ENCODE measurements around the gene KCNK6. TPM values are rescaled to one million over a fixed set of nuclear protein-coding genes. Genes with fewer than 3 reads are reported as not detected.

KCNK6 gene
- total and polyA plus RNA-seq, 5 donors from 2014 or later = 2.6 to 8.7 (median 2.8) TPM

DNA sequence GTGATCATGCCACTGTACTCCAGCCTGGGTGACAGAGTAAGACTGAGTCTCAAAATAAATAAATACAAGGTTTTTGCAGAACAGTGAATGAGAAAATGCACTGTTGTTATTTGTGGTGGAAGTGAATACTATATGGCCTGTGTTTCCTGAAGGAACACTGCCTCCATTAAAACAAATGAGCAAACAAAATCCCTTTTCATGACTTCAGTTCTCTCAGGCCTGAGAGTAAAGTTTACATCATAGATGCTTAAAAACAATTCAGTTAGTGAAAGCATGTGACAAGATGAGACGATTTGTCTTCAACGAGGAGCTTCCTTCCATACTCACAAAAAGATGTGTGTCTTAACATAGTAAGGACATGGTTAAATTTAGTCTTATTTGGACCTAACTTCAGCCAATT lies 40.9 kb upstream of the KCNK6 start:
- no peak for DNase-seq
- no peaks in the 10 kb centered on the region for H3K27me3 ChIP-seq (ENCODE audit: control insufficient read depth, insufficient read depth, low read length)
- no peaks in the 10 kb centered on the region for H3K36me3 ChIP-seq (ENCODE audit: control insufficient read depth, insufficient read depth, low read length)
- no peak overlapping the region for H3K27ac Mint-ChIP-seq
- no peaks in the 10 kb centered on the region for H3K9me3 Mint-ChIP-seq
- H3K9me3 ChIP-seq (ENCODE audit: control insufficient read depth in 2 of 2, low read length in 2 of 2) = no peaks in the 10 kb centered on the region
- no peaks in the 10 kb centered on the region for H3K27me3 Mint-ChIP-seq
- no peak overlapping the region for H3K4me3 ChIP-seq (ENCODE audit: low read depth, low read length)
- no peak overlapping the region for H3K4me3 Mint-ChIP-seq
- no peak for ATAC-seq (ENCODE audit: low read depth in 2 of 2)
- peaks cover 8% of the 10 kb centered on the region for H3K4me1 ChIP-seq (ENCODE audit: control insufficient read depth, insufficient read depth, low read length, poor library complexity, severe bottlenecking)
- no peak overlapping the region for H3K27ac ChIP-seq (ENCODE audit: insufficient read depth, low read length, poor library complexity, severe bottlenecking)
- peaks cover 0 to 12% (median 3%) of the 10 kb centered on the region in 4 donors for H3K4me1 Mint-ChIP-seq
- peaks cover 6% of the 10 kb centered on the region for H3K36me3 Mint-ChIP-seq

DNA sequence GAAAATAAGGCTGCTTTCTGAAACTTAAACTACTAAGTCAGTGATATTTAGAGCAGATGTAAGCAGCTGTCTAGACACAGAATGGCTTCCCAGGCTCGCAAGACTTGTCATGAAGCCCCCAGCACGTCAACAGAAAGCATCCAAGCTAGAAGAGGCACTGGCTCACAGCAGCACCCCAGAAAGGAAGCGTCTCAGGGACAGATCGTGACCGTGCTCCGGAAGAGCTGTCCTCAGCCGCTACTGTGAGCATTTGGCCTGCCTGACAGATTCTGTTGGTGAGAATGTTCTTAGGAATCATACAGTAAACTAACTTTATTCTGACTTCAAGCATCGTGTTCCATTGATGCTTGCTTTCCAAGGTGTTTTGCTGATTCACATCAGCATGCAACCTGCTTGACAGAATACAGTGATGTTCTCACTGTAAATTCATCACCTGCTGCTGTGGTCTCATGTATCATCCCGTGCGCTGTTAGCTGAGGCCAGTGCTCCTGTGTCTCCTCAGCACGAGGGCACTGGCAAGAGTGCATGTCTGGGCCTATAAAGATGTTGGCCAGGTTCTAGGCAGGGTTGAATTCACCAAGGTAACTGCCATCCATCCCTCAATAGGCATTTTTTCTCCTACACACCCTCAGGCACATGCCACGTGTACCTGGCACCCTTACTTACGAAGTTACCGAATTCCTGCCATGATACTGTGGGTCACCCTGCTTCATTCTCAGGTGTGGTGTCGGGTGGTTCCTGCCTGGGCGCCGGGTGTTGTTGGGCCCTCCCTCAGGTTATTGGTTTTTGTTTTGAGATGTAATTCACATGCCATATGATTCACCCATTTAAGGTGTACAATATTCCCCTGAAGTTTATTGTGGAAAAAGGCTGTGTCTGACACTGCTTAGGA lies 39.4 kb upstream of the KCNK6 start:
- peak overlapping the region in 1 of 3 donors; percentile 59 for H3K27ac Mint-ChIP-seq
- H3K27me3 Mint-ChIP-seq = no peaks in the 10 kb centered on the region
- Histone ChIP-seq H3K36me3 (ENCODE audit: control insufficient read depth, insufficient read depth, low read length) (no peaks in the 10 kb centered on the region), H3K9me3 (ENCODE audit: control insufficient read depth in 2 of 2, low read length in 2 of 2) (no peaks in the 10 kb centered on the region), H3K27ac (ENCODE audit: insufficient read depth, low read length, poor library complexity, severe bottlenecking) (no peak overlapping the region), H3K4me1 (ENCODE audit: control insufficient read depth, insufficient read depth, low read length, poor library complexity, severe bottlenecking) (peaks cover 8% of the 10 kb centered on the region), H3K4me3 (ENCODE audit: low read depth, low read length) (no peak overlapping the region), H3K27me3 (ENCODE audit: control insufficient read depth, insufficient read depth, low read length) (no peaks in the 10 kb centered on the region)
- no peak for DNase-seq
- H3K4me3 Mint-ChIP-seq = no peak overlapping the region
- peaks cover 5% of the 10 kb centered on the region for H3K36me3 Mint-ChIP-seq
- ATAC-seq (ENCODE audit: low read depth in 2 of 2) = no peak
- H3K9me3 Mint-ChIP-seq = no peaks in the 10 kb centered on the region
- H3K4me1 Mint-ChIP-seq = peaks cover 0 to 12% (median 3%) of the 10 kb centered on the region in 4 donors

DNA sequence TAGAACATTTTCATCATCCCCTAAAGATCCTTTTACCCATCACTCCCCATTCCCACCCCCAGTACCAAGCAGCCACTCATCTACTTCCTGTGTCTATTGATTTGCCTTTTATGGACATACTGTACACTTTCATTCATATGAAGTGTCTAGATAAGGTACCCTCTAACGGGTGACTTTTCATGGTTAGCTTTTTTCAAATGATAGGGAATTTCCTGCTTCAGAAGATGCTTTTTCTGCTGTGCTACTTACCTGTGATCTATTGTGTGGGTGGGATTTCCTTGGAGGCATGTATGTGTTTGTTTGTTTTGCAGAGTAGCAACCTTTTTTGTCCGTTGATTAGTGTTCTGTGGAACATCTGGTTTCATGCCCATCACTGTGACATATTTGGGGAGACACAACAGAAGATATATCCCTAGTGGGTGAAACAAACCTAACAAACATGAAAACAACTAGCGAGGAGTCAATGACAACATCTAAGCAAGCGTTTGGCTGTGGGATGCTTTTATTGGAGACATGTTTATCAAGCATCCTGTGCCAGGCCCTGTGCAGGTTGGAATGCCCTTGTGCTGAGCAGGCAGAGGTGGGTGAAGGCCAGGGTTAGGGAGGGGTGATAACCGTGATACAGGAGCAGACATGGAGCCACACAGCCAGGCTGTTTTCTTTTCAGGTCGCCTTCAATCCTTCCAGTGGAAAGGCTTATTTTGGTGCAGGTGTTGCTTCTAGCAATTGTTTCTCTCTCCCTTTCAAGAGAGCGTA lies 37.7 kb upstream of the KCNK6 start:
- DNase-seq = no peak
- no peaks in the 10 kb centered on the region for H3K9me3 Mint-ChIP-seq
- ATAC-seq (ENCODE audit: low read depth in 2 of 2) = no peak
- no peaks in the 10 kb centered on the region for H3K36me3 ChIP-seq (ENCODE audit: control insufficient read depth, insufficient read depth, low read length)
- no peaks in the 10 kb centered on the region for H3K27me3 ChIP-seq (ENCODE audit: control insufficient read depth, insufficient read depth, low read length)
- H3K27ac Mint-ChIP-seq = peak overlapping the region; percentile 36 to 42 (median 40)
- H3K4me3 ChIP-seq (ENCODE audit: low read depth, low read length) = no peak overlapping the region
- H3K36me3 Mint-ChIP-seq = peaks cover 11% of the 10 kb centered on the region
- H3K27ac ChIP-seq (ENCODE audit: insufficient read depth, low read length, poor library complexity, severe bottlenecking) = no peak overlapping the region
- no peak overlapping the region for H3K4me3 Mint-ChIP-seq
- H3K4me1 Mint-ChIP-seq = peaks cover 0 to 12% (median 3%) of the 10 kb centered on the region in 4 donors
- H3K27me3 Mint-ChIP-seq = no peaks in the 10 kb centered on the region
- no peaks in the 10 kb centered on the region for H3K9me3 ChIP-seq (ENCODE audit: control insufficient read depth in 2 of 2, low read length in 2 of 2)
- peaks cover 8% of the 10 kb centered on the region for H3K4me1 ChIP-seq (ENCODE audit: control insufficient read depth, insufficient read depth, low read length, poor library complexity, severe bottlenecking)

GRCh38 chr19:38283271-38283670 lies 36.4 kb upstream of the KCNK6 start:
- H3K27ac Mint-ChIP-seq = no peak overlapping the region
- H3K27me3 Mint-ChIP-seq = no peaks in the 10 kb centered on the region
- peaks cover 0 to 12% (median 3%) of the 10 kb centered on the region in 4 donors for H3K4me1 Mint-ChIP-seq
- Histone ChIP-seq H3K27me3 (ENCODE audit: control insufficient read depth, insufficient read depth, low read length) (no peaks in the 10 kb centered on the region), H3K4me1 (ENCODE audit: control insufficient read depth, insufficient read depth, low read length, poor library complexity, severe bottlenecking) (peaks cover 8% of the 10 kb centered on the region), H3K27ac (ENCODE audit: insufficient read depth, low read length, poor library complexity, severe bottlenecking) (no peak overlapping the region), H3K9me3 (ENCODE audit: control insufficient read depth in 2 of 2, low read length in 2 of 2) (no peaks in the 10 kb centered on the region), H3K4me3 (ENCODE audit: low read depth, low read length) (no peak overlapping the region), H3K36me3 (ENCODE audit: control insufficient read depth, insufficient read depth, low read length) (no peaks in the 10 kb centered on the region)
- H3K9me3 Mint-ChIP-seq = no peaks in the 10 kb centered on the region
- H3K36me3 Mint-ChIP-seq = peaks cover 11% of the 10 kb centered on the region
- DNase-seq = no peak
- no peak overlapping the region for H3K4me3 Mint-ChIP-seq
- no peak for ATAC-seq (ENCODE audit: low read depth in 2 of 2)

- no peaks in the 10 kb centered on the region for H3K9me3 ChIP-seq (ENCODE audit: control insufficient read depth in 2 of 2, low read length in 2 of 2)
- ATAC-seq (ENCODE audit: low read depth in 2 of 2) (no peak), DNase-seq (no peak)
- no peaks in the 10 kb centered on the region for H3K27me3 ChIP-seq (ENCODE audit: control insufficient read depth, insufficient read depth, low read length)
- peaks cover 11% of the 10 kb centered on the region for H3K36me3 Mint-ChIP-seq
- H3K27ac Mint-ChIP-seq = peak overlapping the region in 1 of 3 donors; percentile 40
- H3K4me3 Mint-ChIP-seq = no peak overlapping the region
- peaks cover 0 to 12% (median 3%) of the 10 kb centered on the region in 4 donors for H3K4me1 Mint-ChIP-seq
- no peaks in the 10 kb centered on the region for H3K27me3 Mint-ChIP-seq
- H3K36me3 ChIP-seq (ENCODE audit: control insufficient read depth, insufficient read depth, low read length) = no peaks in the 10 kb centered on the region
- no peak overlapping the region for H3K27ac ChIP-seq (ENCODE audit: insufficient read depth, low read length, poor library complexity, severe bottlenecking)
- no peaks in the 10 kb centered on the region for H3K9me3 Mint-ChIP-seq
- H3K4me3 ChIP-seq (ENCODE audit: low read depth, low read length) = no peak overlapping the region
- H3K4me1 ChIP-seq (ENCODE audit: control insufficient read depth, insufficient read depth, low read length, poor library complexity, severe bottlenecking) = peaks cover 8% of the 10 kb centered on the region
Observed at GRCh38 chr19:38284422-38284821, 35.2 kb upstream of the KCNK6 start.

GRCh38 chr19:38285567-38285966 lies 34.1 kb upstream of the KCNK6 start:
- Histone ChIP-seq H3K4me1 (ENCODE audit: control insufficient read depth, insufficient read depth, low read length, poor library complexity, severe bottlenecking) (peaks cover 8% of the 10 kb centered on the region), H3K4me3 (ENCODE audit: low read depth, low read length) (no peak overlapping the region), H3K36me3 (ENCODE audit: control insufficient read depth, insufficient read depth, low read length) (no peaks in the 10 kb centered on the region), H3K9me3 (ENCODE audit: control insufficient read depth in 2 of 2, low read length in 2 of 2) (no peaks in the 10 kb centered on the region), H3K27ac (ENCODE audit: insufficient read depth, low read length, poor library complexity, severe bottlenecking) (no peak overlapping the region), H3K27me3 (ENCODE audit: control insufficient read depth, insufficient read depth, low read length) (no peaks in the 10 kb centered on the region)
- peaks cover 0 to 12% (median 3%) of the 10 kb centered on the region in 4 donors for H3K4me1 Mint-ChIP-seq
- no peak overlapping the region for H3K4me3 Mint-ChIP-seq
- DNase-seq = no peak
- no peak for ATAC-seq (ENCODE audit: low read depth in 2 of 2)
- no peaks in the 10 kb centered on the region for H3K27me3 Mint-ChIP-seq
- H3K27ac Mint-ChIP-seq = no peak overlapping the region
- peaks cover 8% of the 10 kb centered on the region for H3K36me3 Mint-ChIP-seq
- no peaks in the 10 kb centered on the region for H3K9me3 Mint-ChIP-seq

GRCh38 chr19:38287604-38288003 lies 32.0 kb upstream of the KCNK6 start:
- no peaks in the 10 kb centered on the region for H3K36me3 ChIP-seq (ENCODE audit: control insufficient read depth, insufficient read depth, low read length)
- Mint-ChIP-seq H3K27ac (no peak overlapping the region), H3K4me1 (peaks cover 0 to under 1% (median 0%) of the 10 kb centered on the region in 4 donors), H3K4me3 (no peak overlapping the region), H3K36me3 (peaks cover 18% of the 10 kb centered on the region), H3K9me3 (no peaks in the 10 kb centered on the region), H3K27me3 (no peaks in the 10 kb centered on the region)
- no peaks in the 10 kb centered on the region for H3K4me1 ChIP-seq (ENCODE audit: control insufficient read depth, insufficient read depth, low read length, poor library complexity, severe bottlenecking)
- H3K27ac ChIP-seq (ENCODE audit: insufficient read depth, low read length, poor library complexity, severe bottlenecking) = no peak overlapping the region
- H3K4me3 ChIP-seq (ENCODE audit: low read depth, low read length) = no peak overlapping the region
- no peaks in the 10 kb centered on the region for H3K27me3 ChIP-seq (ENCODE audit: control insufficient read depth, insufficient read depth, low read length)
- no peak for DNase-seq
- ATAC-seq (ENCODE audit: low read depth in 2 of 2) = no peak
- no peaks in the 10 kb centered on the region for H3K9me3 ChIP-seq (ENCODE audit: control insufficient read depth in 2 of 2, low read length in 2 of 2)

Data from CD4-positive, CD25-positive, alpha-beta regulatory T cell (primary cell).